Retinal pigment epithelial cell (primary cell): ENCODE data around the gene PCDHGB5.
"Not testable (repeated sequence)": the region's sequence is repeated elsewhere in the genome, so short reads cannot be mapped to it uniquely, and the experiment has no call there.

Experiments
- DNase-seq: peaks from one replicate; pipeline ENCODE4 v3.0.0-alpha.2; 2010; ENCODE audit warnings: low read depth
- H3K4me3 ChIP-seq: 2 replicates; pipeline ENCODE4 v1.5.1; 2011; ENCODE audit warnings: mild to moderate bottlenecking, low read length, control low read depth, moderate library complexity
- TF ChIP-seq, protein P1 (sequence below): conservative IDR thresholded peaks from 2 replicates; pipeline ENCODE4 v1.5.1; 2011; ENCODE audit warnings: low read depth, low read length, control low read depth, inconsistent platforms

Gene PCDHGB5

GRCh38 chr5:141397756-141398551 lies at the start of gene PCDHGB5:
PCDHGB5 (plus strand) TSS chr5:141397947; CDS start chr5:141398128, 181 bp downstream.
- DNase-seq = not testable (repeated sequence)
- H3K4me3 ChIP-seq = peak within 1 kb of the TSS; percentile 36
- TF ChIP-seq, protein P1, sequence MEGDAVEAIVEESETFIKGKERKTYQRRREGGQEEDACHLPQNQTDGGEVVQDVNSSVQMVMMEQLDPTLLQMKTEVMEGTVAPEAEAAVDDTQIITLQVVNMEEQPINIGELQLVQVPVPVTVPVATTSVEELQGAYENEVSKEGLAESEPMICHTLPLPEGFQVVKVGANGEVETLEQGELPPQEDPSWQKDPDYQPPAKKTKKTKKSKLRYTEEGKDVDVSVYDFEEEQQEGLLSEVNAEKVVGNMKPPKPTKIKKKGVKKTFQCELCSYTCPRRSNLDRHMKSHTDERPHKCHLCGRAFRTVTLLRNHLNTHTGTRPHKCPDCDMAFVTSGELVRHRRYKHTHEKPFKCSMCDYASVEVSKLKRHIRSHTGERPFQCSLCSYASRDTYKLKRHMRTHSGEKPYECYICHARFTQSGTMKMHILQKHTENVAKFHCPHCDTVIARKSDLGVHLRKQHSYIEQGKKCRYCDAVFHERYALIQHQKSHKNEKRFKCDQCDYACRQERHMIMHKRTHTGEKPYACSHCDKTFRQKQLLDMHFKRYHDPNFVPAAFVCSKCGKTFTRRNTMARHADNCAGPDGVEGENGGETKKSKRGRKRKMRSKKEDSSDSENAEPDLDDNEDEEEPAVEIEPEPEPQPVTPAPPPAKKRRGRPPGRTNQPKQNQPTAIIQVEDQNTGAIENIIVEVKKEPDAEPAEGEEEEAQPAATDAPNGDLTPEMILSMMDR = peak; percentile 56

DNA sequence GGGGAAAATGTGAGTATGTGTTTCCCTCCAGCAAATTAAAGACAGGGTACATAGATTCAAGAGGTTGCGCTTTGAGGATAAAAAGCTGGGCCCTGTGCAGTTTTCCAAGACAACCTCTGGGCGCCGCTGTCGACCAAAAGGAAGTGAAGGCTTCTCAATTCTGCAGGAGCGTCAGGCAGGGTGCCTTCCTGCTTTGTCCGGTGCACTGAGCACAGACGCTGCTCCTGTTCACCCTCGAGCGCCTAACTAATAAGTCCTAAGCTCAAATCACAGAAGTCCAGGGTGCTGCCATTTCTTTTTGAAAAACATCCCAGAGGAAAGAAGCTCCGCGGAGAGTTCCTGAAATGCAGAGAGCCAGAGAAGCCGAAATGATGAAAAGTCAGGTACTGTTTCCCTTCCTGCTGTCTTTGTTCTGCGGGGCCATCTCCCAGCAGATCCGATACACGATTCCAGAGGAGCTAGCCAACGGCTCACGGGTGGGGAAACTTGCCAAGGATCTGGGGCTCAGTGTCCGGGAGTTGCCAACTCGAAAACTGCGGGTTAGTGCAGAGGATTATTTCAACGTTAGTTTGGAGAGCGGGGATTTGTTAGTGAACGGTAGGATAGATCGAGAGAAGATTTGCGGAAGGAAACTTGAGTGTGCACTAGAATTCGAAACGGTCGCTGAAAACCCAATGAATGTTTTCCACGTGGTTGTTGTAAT lies 47.7 kb upstream of the PCDHGB5 start, which contains the start of gene PCDHGB1:
Gene PCDHGB1 (plus strand): TSS at position 183 of the 703 bp plus-strand sequence. CDS start 162 bp downstream, at position 345.
- peak within 1 kb of the TSS; percentile 26 for H3K4me3 ChIP-seq

DNA sequence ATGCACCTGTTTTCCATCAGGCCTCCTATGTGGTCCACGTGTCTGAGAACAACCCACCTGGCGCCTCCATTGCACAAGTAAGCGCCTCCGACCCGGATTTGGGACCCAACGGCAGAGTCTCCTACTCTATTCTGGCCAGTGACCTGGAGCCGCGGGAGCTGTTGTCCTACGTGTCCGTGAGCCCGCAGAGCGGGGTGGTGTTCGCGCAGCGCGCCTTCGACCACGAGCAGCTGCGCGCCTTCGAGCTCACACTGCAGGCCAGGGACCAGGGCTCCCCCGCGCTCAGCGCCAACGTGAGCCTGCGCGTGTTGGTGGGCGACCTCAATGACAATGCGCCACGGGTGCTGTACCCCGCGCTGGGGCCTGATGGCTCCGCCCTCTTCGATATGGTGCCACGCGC lies 46.2 kb upstream of the PCDHGB5 start:
- TF ChIP-seq, protein P1 = no peak

More for the DNA sequence above, 47.7 kb upstream of the PCDHGB5 start, which contains the start of gene PCDHGB1:
- no peak for DNase-seq
- TF ChIP-seq, protein P1 = peak; percentile 50

DNA sequence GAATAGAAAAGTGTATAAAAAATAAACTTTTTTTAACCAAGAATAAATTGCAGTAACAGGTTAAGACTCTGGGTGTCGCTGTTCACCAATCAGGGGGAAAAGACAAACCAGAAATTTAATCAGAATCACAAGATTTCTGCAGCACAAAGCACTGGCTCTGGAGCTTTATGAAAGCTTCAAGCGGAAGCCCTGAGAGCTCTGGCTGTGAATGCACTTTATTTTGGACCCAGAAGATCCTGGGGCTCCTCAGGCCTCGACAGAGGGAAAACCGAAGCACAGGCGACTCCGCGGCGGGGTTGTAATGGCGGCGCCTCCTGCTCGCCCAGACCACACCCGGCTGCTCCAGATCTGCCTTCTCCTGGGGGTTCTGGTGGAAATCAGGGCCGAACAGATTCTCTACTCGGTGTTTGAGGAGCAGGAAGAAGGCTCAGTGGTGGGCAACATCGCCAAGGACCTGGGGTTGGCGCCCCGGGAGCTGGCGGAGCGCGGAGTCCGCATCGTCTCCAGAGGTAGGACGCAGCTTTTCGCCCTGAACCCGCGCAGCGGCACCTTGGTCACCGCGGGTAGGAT lies 42.8 kb upstream of the PCDHGB5 start, which contains the start of gene PCDHGA4:
Gene PCDHGA4 (plus strand): TSS at position 122 of the 570 bp plus-strand sequence. CDS start 87 bp downstream, at position 209.
- no peak for DNase-seq
- TF ChIP-seq, protein P1 = peak; percentile 35
- peak within 1 kb of the TSS; percentile 14 for H3K4me3 ChIP-seq

More for the DNA sequence above, 46.2 kb upstream of the PCDHGB5 start:
- no peak for DNase-seq
- no peak overlapping the region for H3K4me3 ChIP-seq

- no peak overlapping the region for H3K4me3 ChIP-seq
- TF ChIP-seq, protein P1 = no peak
- DNase-seq = no peak
Observed at GRCh38 chr5:141355641-141356040, 42.1 kb upstream of the PCDHGB5 start.

DNA sequence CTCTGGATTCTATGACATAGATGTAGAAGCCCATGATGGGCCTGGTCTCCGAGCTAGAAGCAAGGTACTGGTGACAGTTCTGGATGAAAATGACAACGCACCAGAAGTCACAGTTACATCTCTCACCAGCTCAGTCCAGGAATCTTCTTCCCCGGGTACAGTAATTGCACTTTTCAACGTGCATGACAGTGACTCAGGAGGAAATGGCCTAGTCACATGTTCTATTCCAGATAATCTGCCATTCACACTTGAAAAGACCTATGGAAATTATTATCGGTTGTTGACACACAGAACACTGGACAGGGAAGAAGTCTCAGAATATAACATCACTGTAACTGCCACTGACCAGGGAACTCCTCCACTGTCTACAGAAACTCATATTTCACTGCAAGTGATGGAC lies 41.6 kb upstream of the PCDHGB5 start:
- no peak overlapping the region for H3K4me3 ChIP-seq
- DNase-seq = no peak
- TF ChIP-seq, protein P1 = no peak
